Left cardiac atrium (tissue), 4 donors: ENCODE measurements around the gene HCST. TPM values are rescaled to one million over a fixed set of nuclear protein-coding genes. Genes with fewer than 3 reads are reported as not detected.
"Not testable (repeated sequence)": the region's sequence is repeated elsewhere in the genome, so short reads cannot be mapped to it uniquely, and the experiment has no call there.

Experiments used
- ATAC-seq, 2 donors: fragments of 200-7000 bp; cut with Tn5 transposase; one replicate each; pipeline ENCODE4 v1.9.1; 2020; ENCODE audit warnings: mild to moderate bottlenecking in 2 of 2, moderate library complexity in 2 of 2
- DNase-seq: peaks from one replicate; pipeline ENCODE4 v3.0.0-alpha.2; 2020
- intact Hi-C, 2 donors: fragments of 100-400 bp; cut with DNase I; formaldehyde crosslinking; loops; one replicate each; pipeline versions ENCODE4 v1.14.1 to v1.15.1; 2022 to 2023
- total RNA-seq, 2 donors: library from RNA; stranded (reverse); fragmentation: NEBNext Ultra II Directional; extraction: Animal tissue kit (Norgen Biotek cat#: 25700); gene quantifications; one replicate each; pipeline ENCODE4 v1.2.1, GENCODE V29; 2021
- donor health status: DM: no; HTN: yes; CAD: no.
- donor health status: DM: no; HTN: yes; CAD: no; lungs with severe emphysema.
- donor health status: DM: yes; HTN: yes; CAD: no.
- donor health status: Dilated cardiomyopathy.

Gene HCST
- total RNA-seq, 2 donors from 2014 or later, result 6.9 to 15.5 TPM

DNA sequence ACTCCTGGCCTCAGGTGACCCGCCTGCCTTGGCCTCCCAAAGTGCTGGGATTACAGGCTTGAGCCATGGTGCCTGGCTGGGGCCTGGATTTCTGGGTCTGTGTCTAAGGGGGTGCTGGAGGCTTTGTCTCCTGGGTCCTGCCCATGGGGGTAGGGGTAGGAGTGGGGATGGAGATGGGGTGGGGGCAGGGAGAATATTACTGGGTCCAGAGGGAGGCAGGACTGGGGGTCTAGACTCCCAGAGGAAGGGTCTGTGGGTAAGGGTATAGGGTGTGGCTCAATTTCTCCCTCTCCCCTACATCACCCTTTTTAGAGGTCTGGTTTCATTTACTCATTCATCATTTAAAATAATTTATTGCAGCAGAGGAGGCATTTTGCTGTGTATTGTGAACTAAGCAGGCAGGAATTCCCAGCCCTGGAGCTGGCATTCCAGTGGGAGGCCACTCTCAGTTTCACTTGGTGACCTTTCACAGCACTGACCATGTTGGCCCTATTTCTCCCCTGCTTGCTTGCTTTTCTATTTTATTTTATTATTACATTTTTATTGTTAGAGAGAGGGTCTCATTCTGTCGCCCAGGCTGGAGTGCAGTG, 1.2 kb upstream of the HCST start:
- DNase-seq (no peak), ATAC-seq (no peak)
- intact Hi-C loops, result no loop called here

DNA sequence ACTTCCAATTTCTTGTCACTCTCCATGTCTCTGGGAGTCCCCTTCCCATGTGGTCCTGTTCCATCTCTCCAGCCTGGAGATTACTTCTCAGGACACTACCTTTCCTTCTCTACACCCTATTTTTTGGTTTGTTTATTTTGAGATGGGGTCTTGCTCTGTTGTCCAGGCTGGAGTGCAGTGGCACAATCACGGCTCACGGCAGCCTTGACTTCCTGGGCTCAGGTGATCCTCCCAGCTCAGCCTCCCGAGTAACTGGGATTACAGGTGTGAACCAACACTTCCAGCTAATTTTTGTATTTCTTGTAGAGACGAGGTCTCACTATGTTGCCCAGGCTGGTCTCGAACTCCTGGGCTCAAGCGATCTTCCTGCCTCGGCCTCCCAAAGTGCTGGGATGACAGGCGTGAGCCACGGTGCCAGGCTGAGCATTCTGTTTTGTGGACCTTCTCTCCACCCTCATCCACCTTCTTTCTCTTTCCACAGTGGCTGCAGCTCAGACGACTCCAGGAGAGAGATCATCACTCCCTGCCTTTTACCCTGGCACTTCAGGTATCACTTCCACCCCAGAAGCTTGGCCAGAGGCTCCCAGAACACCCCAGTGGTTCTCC, 644 bp downstream of the HCST start:
- ATAC-seq (no peak), DNase-seq (no peak)
- intact Hi-C loops, result no loop called here

DNA sequence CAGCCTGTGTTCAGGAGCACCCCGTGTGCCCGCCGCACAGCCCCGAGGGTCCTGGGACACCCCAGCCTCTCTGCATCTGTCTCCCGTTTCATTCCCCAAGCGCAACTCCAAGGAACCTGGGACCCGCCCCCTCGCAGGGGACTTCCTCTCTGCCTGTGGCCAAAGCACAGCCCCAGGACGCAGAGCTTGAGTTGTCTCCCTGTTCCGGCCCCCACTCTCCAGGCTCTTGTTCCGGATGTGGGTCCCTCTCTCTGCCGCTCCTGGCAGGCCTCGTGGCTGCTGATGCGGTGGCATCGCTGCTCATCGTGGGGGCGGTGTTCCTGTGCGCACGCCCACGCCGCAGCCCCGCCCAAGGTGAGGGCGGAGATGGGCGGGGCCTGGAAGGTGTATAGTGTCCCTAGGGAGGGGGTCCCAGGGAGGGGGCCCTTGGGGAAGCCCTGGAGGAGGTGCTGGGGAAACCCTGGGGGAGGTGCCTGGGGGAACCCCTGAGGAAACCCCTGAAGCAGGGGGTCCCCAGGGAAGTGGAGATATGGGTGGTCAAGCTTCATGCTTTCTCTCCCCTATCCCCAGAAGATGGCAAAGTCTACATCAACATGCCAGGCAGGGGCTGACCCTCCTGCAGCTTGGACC, 1.3 kb downstream of the HCST start:
- DNase-seq (peak; percentile 78), ATAC-seq (peak; percentile 31 to 49)
- intact Hi-C loops, result no loop called here

DNA sequence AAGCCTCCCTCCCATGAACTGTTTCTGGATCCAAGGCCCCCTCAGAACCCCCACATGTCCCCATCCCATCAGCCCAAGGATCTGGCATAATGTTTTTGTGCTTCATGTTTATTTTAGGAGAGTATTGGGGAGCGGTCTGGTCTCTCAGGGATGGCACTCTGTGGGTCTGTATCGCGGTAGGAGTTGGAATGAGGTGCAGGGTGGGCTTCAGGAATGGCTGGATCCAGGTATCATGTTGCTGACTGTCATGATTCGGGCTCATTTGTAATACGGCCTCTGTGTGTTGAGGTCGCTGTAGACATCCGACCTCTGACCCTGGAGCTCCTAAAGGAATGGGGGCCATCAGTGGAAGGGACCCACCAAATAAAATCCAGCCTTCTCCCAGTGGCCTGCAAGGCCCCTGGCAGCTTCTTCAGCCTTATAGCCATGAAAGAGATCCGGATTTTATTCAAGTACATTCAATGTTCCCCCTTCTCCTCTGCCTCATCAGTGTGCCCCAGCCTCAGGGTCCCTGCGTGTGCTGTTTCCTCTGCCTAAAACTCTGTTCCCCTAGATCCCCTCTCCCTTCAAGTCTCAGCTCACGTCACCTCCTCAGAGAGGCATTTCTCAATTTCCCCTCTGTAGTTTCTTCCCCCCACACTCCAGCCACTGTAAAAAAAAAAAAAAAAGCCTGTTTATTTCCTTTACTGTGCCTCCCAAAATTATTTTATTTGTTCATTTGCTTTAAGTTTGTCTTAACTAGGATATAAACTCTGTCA, 2.2 kb downstream of the HCST start:
- no peak for DNase-seq
- ATAC-seq, result no peak
- intact Hi-C loops, result no loop called here

DNA sequence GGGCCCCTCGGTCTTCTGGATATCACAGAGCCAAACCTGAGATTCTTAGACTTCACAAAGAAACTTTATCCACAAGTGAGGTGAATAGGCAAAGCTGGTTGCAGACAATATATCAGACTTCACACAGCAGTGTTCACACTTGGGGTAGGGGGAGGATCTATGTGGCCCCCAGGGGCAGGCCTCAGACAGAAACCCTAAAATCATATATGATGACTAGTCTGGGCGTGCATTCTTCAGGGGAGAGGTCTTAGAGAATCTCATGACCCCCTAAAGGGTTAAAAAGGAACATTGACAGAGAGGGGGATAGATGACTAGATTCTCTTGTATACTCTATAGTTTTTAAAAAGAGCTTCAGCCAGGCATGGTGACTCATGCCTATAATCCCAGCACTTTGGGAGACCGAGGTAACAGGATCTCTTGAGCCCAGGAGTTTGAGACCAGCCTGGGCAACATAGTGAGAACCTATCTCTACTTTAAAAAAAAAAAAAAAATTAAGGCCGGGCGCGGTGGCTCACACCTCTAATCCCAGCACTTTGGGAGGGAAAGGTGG, 2.9 kb downstream of the HCST start:
- ATAC-seq (no peak), DNase-seq (no peak)
- intact Hi-C loops, result no loop called here

DNA sequence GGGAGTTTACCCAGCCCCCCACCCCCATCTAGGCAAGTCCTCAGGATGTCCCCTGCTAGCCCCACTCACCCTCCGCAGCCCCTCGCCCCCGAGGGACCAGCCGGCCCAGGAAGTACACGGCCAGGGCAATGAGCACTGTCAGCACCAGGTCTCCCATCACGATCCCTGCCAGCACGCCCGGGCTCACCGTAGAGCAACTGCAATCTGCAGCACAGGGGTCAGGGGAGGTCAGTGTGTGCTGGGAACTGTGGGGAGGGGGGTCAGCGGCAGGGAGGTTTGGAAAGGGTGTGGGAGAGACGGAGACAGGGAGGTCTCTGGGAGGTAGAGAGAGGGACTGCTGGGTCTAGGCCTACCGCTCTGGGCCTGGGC, 5.0 kb downstream of the HCST start:
- intact Hi-C loops, result no loop called here
- no peak for DNase-seq
- ATAC-seq, result no peak

DNA sequence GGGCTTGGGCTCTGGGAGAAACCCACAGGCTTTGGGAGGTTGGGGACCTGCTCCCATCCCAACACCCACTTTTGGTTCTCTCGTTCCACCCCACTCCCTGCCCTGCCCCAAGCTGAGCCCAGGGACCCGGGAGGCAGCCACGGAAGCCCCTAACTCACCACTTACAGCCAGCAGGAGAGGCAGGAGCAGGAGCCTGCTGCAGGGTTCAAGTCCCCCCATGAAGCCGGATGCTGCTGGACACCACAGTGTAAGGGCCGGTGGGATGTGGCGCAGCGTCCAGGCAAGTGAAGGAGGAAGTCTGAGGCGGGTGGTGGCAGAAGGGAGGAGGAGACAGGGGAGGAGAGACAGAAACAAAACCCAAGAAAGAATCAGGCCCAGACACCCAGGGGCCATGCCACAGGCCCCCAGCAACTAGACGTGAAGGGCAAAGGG, 5.7 kb downstream of the HCST start, which contains the start of gene TYROBP:
TYROBP (minus strand) TSS at position 286 of the 432 bp plus-strand sequence; CDS start at position 219, 67 bp downstream.
- ATAC-seq, result peak; percentile 21 to 47
- intact Hi-C loops, result no loop called here

DNA sequence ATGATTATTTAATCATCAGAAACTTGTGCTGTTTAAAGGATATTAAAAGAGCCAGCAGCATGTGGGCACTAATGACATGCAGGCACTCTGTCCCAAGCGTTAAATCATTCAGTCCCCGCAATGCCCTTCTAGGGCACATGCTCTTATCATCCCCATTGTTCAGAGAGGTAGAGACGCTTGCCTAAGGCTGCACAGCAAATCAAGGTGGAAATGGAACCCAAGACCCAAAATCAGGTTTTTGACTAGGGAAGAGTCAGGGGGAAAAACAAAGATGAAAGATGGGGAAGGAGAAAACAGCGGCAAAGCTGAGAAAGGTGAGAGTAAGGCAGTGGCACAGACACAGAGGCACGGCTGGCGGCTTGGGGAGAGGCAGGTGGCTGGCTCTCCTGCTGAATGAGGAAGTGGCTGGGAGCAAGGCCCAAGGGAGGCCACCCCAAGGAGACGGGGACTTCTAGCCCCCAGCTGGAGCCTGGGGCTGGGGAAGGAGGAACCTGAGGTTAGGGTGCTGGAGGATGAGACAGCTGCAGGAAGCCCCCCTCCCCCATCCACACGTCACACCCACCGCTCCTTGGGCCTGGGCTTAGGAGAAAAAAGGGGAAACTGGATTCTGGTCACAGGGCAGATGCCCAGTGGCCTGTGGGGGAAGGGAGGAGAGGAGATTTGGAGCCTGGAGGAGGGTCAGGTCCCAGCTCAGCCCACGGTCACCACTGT, 6.8 kb downstream of the HCST start:
- ATAC-seq (peak; percentile 78 to 88), DNase-seq (peak; percentile 77)
- intact Hi-C loops, result no loop called here

More for the DNA sequence above, 5.7 kb downstream of the HCST start, which contains the start of gene TYROBP:
- DNase-seq, result no peak

DNA sequence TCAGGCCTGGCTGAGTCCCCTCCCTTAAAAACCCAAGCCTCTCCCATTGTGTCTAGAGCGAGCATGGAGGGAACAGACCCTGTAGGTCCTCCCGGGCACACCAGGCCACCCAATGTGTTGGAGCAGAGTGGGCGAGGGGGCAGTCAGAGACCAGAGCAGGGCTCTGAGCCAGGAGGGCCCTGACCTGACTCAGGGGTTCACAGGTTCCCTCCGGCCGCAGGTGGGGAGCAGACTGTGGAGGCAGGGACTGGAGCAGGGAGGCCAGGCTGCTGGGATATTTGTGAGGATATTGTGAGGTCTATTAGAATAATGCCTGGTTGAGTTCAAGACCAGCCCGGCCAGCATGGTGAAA, 7.3 kb downstream of the HCST start:
- DNase-seq (no peak), ATAC-seq (no peak)
- intact Hi-C loops, result no loop called here

DNA sequence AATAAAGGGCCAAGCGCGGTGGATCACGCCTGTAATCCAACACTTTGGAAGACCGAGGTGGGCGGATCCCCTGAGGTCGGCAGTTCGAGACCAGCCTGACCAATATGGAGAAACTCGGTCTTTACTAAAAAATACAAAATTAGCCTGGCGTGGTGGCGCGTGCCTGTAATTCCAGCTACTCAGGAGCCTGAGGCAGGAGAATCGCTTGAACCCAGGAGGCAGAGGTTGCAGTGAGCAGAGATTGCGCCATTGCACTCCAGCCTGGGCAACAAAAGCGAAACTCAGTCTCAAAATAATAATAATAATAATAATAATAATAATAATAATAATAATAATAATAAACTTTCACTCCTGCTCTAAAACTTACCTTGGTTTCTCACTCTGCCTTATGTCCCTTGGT, 8.0 kb downstream of the HCST start:
- ATAC-seq, intact Hi-C loops, DNase-seq: not testable (repeated sequence)

DNA sequence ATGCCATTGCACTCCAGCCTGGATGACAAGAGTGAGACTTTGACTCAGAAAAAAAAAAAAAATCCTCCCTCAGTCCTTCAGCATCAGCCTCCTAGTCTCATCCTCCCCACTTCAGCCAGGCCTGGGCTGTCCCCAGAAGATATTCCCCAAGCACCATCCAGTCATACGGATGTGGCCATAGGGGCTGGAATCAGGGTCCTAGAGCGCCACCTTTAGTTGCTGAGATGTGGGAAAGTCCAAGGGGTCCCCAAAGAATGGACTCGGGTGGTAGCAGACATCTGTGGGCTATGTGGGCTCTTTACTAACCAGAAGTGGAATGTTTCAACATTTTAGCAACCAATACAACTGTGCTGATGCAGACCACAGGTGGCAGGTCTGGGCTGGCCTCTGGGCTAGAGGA, 8.8 kb downstream of the HCST start:
- ATAC-seq (no peak), DNase-seq (no peak)
- intact Hi-C loops, result no loop called here

DNA sequence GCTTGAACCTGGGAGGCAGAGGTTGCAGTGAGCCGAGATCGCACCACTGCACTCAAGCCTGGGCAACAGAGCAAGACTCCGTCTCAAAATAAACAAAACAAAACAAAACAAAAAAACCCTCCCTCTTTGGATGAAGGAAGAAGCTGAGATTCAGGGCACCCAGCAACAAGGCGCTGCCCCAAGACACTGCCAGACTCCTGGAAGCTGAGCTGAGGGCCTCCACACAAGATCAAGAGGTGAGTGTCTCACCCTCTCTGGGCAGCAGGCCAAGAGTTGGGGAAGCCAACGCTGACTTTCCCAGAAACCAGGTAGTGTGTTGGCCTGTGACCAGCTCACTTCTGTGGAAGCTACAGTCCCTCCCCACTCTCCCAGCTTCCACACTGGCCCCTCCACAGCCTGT, 9.5 kb downstream of the HCST start:
- intact Hi-C loops, result no loop called here
- ATAC-seq (no peak), DNase-seq (no peak)

DNA sequence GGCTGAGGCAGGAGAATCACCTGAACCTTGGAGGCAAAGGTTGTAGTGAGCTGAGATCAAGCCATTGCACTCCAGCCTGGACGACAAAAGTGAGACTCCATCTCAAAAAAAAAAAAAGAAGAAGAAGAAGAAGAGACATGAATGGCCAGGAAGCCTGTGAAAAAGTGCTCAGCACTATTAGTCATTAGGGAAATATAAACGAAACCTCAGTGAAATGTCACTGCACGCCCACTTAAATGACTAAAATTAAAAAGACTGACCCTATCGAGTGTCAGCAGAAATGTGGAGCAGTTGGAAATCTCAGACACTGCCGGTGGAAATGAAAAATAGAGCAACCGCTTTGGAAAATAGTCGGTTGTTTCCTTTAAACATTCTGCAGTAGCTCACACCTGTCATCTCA, 11.3 kb downstream of the HCST start:
- no peak for ATAC-seq
- no peak for DNase-seq
- intact Hi-C loops, result no loop called here

DNA sequence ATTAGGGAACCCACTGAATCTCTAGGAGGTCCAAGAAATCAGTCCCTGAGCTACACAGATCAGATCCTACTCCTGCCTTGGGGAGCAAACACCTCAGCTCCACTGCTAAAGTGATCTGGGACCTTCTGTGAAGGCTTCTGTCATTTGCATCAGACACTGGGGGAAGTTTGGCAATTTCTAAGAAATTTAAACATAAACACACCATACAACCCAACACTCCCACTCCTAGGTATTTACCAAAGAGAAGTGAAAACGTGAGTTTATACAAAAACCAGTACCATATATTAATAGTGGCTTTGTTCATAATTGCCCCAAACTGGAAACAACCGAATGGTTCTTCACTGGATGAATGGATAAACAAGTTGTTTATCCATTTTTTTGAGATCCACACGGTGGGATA, 13.1 kb downstream of the HCST start:
- ATAC-seq (no peak), DNase-seq (no peak)
- intact Hi-C loops, result no loop called here

DNA sequence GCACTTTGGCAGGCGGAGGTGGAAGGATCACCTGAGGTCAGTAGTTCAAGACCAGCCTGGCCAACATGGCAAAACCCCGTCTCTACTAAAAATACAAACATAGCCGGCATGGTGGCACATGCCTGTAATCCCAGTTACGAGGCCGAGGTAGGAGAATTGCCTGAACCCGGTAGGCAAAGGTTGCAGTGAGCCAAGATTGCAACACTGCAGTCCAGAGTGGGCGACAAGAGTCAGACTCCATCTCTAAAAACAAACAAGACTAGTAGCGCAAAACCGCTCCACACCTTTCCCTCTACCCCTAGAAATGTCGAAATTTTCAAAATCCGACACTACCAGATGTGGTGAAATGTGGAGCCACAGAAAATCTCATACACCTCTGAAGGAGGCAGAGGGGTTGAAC, 17.0 kb downstream of the HCST start:
- intact Hi-C loops, result no loop called here
- DNase-seq (no peak), ATAC-seq (no peak)

DNA sequence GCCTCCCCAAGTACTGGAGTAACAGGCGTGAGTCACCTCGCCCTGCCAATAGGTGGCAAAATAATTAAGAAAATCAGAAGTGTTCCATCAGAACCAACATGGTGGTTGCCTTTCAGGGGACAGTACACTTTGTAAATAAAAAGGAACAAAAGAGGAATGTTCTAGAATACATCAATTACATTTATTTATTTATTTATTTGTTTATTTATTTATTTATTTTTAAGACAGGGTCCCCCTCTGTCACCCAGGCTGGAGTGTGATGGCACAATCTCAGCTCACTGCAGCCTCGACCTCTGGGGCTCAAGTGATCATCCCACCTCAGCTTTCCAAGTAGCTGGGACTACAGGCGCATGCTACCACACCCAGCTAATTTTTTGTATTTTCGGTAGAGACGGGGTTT, 18.7 kb downstream of the HCST start:
- intact Hi-C loops, result no loop called here
- ATAC-seq (no peak), DNase-seq (no peak)

DNA sequence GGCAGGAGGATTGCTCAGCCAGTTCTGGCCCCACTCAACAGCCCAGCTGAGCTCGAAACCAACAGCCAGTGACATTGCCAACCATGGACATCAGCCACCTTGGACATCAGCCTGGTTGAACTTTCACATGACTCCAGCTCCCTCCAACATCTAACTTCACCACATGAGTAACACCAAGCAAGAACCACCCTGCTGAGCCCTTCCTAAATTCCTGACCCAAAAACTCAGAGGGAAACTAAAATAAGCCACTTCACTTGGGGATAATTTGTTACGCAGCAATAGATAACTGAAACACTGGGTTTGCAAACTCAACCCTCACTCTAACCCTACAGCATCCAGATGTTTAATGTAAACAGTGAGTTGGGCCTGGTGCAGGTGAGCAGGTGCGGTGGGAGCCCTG, 23.2 kb downstream of the HCST start:
- DNase-seq (no peak), ATAC-seq (no peak)
- intact Hi-C loops, result loop anchor here in 1 of 2 donors (5.0 kb wide), 1 partner anchor 43 kb away; no protein-coding TSS in a partner anchor

DNA sequence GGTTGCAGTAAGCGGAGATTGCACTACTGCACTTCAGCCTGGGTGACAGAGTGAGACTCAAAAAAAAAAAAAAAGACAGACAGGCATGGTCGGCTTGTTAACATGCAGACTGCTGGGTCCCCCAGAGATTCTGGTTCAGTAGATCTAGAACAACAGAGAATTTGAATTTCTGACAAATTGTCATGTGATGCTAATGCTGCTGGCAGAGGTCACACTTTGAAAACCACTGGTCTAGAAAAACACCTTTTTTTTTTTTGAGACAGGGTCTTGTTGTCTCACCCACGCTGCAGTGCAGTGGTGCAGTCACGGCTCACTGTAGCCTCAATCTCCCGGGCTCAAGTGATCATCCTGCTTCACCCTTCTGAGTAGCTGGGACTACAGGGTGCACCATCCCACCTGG, 26.2 kb downstream of the HCST start:
- ATAC-seq, result no peak
- intact Hi-C loops, result loop anchor here in 1 of 2 donors (5.0 kb wide), 1 partner anchor 46 kb away; no protein-coding TSS in a partner anchor

DNA sequence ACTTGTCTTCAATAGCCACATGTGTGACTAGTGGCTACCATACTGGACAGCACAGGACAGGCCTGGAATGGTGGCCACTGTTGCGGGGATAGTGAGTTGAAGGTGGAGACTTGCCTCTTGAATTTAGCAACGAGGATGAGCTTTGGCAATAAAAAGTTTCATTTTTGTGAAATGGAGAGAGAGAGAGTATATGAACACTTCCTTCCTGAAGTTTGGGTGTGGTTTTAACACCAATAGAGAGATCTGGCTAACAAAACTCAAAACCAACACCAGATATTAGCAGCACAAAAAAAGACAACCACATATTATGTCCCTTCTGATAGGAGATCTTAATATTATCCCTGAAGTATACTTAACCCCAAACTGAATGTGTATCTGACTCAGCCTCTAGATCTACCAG, 27.5 kb downstream of the HCST start:
- intact Hi-C loops, result loop anchor here (5.0 to 10.0 kb wide), 4 partner anchors 48 to 215 kb away; partner anchors contain the start of genes ARHGAP33 (in 1 of the 2), IGFLR1 (in 1 of the 2), KMT2B (in 1 of the 2) and LIN37 (in 1 of the 2)
- DNase-seq (no peak), ATAC-seq (no peak)

More for the DNA sequence above, 26.2 kb downstream of the HCST start:
- no peak for DNase-seq
